Measurements from ENCODE around the gene LTN1.

LTN1 gene

DNA sequence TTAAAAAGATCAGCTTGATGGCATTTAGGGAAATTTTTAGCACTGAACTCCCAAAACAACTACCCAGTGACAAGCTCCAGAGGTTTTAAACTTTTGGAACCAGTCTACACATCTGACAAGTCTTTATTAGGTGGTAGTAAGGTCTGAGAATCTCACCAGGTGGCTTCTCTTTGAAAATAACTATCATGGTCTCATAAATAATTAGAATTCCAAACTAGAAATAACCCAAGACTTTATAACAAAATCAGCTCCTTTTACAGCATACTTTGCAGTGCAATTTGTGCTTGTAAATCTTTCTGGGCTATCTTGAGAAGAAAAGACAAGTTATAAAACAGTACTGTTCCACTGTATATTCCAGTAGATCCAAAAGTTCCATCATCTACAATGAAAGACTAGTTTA lies 108.7 kb downstream of the LTN1 start:
- TF ChIP-seq, protein P1, sequence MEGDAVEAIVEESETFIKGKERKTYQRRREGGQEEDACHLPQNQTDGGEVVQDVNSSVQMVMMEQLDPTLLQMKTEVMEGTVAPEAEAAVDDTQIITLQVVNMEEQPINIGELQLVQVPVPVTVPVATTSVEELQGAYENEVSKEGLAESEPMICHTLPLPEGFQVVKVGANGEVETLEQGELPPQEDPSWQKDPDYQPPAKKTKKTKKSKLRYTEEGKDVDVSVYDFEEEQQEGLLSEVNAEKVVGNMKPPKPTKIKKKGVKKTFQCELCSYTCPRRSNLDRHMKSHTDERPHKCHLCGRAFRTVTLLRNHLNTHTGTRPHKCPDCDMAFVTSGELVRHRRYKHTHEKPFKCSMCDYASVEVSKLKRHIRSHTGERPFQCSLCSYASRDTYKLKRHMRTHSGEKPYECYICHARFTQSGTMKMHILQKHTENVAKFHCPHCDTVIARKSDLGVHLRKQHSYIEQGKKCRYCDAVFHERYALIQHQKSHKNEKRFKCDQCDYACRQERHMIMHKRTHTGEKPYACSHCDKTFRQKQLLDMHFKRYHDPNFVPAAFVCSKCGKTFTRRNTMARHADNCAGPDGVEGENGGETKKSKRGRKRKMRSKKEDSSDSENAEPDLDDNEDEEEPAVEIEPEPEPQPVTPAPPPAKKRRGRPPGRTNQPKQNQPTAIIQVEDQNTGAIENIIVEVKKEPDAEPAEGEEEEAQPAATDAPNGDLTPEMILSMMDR (IDR thresholded peaks at IDR 0.05; ENCODE audit: extremely low read depth, insufficient read depth, missing control alignments), result no peak
- in situ Hi-C loops (cut with MboI; ENCODE audit: low pct_unique_long_range_greater_than_20kb, low sequenced_read_pairs, unreplicated experiment), result no loop called here
- no peak for DNase-seq (ENCODE audit: low spot score)

DNA sequence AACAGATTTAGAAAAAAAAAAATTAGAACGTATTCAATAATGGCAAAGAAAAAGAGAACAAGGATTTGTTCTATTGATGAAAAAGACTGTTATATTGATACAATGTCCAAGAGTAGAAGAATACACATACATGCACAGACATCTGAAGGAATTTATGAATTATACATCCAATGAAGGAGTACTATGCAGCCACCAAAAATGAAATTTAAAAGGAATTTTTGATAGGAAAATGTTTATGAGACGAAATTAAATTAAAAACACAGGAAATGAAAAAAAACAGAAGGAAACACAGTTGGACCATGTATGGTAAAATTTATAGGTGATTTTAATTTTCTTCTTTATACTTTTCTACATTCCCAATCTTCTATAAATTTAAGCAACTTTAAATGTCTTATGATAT lies 110.3 kb downstream of the LTN1 start:
- in situ Hi-C loops (cut with MboI; ENCODE audit: low pct_unique_long_range_greater_than_20kb, low sequenced_read_pairs, unreplicated experiment), result no loop called here
- DNase-seq (ENCODE audit: low spot score), result no peak
- TF ChIP-seq, protein P1 (IDR thresholded peaks at IDR 0.05; ENCODE audit: extremely low read depth, insufficient read depth, missing control alignments), result no peak

All from GM13977 (cell line).